ENCODE measurements around the gene LDAH. TPM values are rescaled to one million over a fixed set of nuclear protein-coding genes. Genes with fewer than 3 reads are reported as not detected.

The LDAH gene
- total RNA-seq, 1 experiment from 2014 or later = 15.2 TPM

GRCh38 chr2:20836521-20836920, 13.6 kb upstream of the LDAH start:
- H3K9me3 Mint-ChIP-seq = peaks cover 3 to 7% of the 10 kb centered on the region in 2 experiments; a peak in 3 of 5 replicates
- H3K27me3 Mint-ChIP-seq (ENCODE audit: low read depth) = peaks cover 30% of the 10 kb centered on the region
- no peak overlapping the region for H3K27ac Mint-ChIP-seq
- Histone ChIP-seq H2BK120ac (ENCODE audit: low read depth, low read length, poor library complexity, severe bottlenecking) (no peak overlapping the region), H3K27me3 (ENCODE audit: insufficient read depth, low read length) (no peaks in the 10 kb centered on the region), H3K14ac (ENCODE audit: insufficient read depth, low read length) (no peak overlapping the region), H3K18ac (ENCODE audit: insufficient read length, low read depth, low read length) (no peak overlapping the region), H2BK12ac (ENCODE audit: insufficient read length, low read depth, low read length) (no peak overlapping the region), H4K8ac (replicated peaks; ENCODE audit: insufficient read length, low read depth, low read length) (no peak overlapping the region), H3K4me2 (ENCODE audit: insufficient read depth, insufficient read length, low read length) (no peak overlapping the region), H4K20me1 (ENCODE audit: control insufficient read depth, insufficient read depth, insufficient read length) (no peaks in the 10 kb centered on the region), H2AK5ac (ENCODE audit: insufficient read length, low read length) (no peak overlapping the region), H2BK20ac (ENCODE audit: low read depth, low read length, poor library complexity, severe bottlenecking) (no peak overlapping the region), H3K79me2 (ENCODE audit: insufficient read depth, low read length) (no peaks in the 10 kb centered on the region), H4K91ac (ENCODE audit: insufficient read length, low read depth, low read length) (no peak overlapping the region), H2AFZ (ENCODE audit: low read length) (no peak overlapping the region), H3K56ac (ENCODE audit: insufficient read length, low read depth, low read length) (no peak overlapping the region), H3K23me2 (ENCODE audit: insufficient read length, low read depth, low read length, poor library complexity, severe bottlenecking) (no peaks in the 10 kb centered on the region), H3K9me3 (ENCODE audit: control insufficient read depth, low read depth, low read length) (no peaks in the 10 kb centered on the region), H3K4ac (ENCODE audit: low read depth, low read length) (no peak overlapping the region), H3K23ac (ENCODE audit: insufficient read length, low read depth, low read length) (no peak overlapping the region), H4K5ac (ENCODE audit: insufficient read length, low read depth, low read length) (no peak overlapping the region), H3K27ac (ENCODE audit: insufficient read length, low read depth, low read length) (no peak overlapping the region), H3K4me1 (ENCODE audit: insufficient read depth, low read length) (no peaks in the 10 kb centered on the region), H3K79me1 (ENCODE audit: insufficient read depth, low read depth, low read length, poor library complexity, severe bottlenecking) (no peaks in the 10 kb centered on the region), H2BK15ac (ENCODE audit: low read depth, low read length) (no peak overlapping the region), H2BK5ac (ENCODE audit: insufficient read length, low read length) (no peak overlapping the region), H3T11ph (ENCODE audit: low read length) (no peak overlapping the region), H3K9ac (ENCODE audit: extremely low read depth, insufficient read length, low read length) (no peak overlapping the region)
- no CpG with 5 or more reads among the region's 1 CpG for WGBS (ENCODE audit: extremely low coverage, insufficient read length, low lambda C conversion rate)
- H3K4me1 Mint-ChIP-seq = no peaks in the 10 kb centered on the region
- no peak overlapping the region for H3K4me3 Mint-ChIP-seq
- no peaks in the 10 kb centered on the region for H3K36me3 Mint-ChIP-seq (ENCODE audit: insufficient read depth in 1 of 3, low read depth in 3 of 3)
- TF ChIP-seq CTCF (conservative IDR thresholded peaks at IDR 0.05) = no peak
- no peak for DNase-seq
